ENCODE data around the gene MACF1.
"Not testable (repeated sequence)": the region's sequence is repeated elsewhere in the genome, so short reads cannot be mapped to it uniquely, and the experiment has no call there.

Gene MACF1

DNA sequence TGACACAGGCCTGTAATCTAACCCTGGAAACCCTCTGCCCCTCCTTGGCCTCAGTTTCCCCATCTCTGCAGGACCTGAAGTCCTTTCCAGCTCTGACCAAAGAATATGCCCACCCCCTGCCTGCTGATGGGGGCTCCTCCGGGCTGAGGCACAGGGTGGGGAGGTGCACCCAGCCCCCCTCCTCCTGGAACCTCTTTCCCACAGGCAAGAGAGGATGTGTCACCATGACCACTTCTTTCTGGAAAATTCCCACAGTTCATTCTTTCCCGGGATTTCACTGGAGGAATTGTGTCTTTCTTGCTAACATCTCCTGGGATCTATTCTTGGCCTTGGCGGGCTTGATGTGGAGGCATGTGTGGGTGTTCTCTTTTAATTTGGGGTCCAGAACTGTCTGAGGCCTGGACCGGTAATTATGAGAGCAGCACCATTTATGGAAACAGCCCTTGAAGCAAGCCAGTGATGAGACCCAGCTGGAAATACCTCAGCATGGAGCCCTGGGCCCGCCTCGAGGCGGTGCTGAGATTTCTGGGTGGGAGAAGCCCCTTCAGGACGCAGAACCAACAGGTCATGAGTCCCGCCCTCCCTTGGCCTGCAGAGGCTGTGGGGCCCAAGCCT lies 293.7 kb downstream of the MACF1 start:
- not testable (repeated sequence) for DNase-seq

DNA sequence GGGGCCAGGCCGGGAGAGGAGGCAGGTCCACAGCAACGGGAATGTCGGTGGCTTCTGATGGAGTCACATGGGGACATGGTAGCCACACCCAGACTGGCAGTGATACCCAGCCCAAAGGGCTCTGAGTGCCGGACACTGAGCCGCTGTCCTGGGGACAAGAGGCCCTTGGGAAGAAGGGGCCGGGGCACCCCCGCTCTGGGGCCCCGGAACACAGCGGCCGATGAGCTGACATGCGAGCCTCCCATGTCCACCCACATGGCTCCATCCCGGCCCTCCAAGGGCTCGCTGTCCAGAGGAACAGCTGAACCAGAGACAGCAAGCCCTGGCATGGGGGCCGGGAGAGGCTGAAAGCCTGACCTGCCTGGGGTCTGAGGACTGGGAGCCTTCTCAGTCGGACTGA lies 294.3 kb downstream of the MACF1 start:
- DNase-seq: not testable (repeated sequence)

DNA sequence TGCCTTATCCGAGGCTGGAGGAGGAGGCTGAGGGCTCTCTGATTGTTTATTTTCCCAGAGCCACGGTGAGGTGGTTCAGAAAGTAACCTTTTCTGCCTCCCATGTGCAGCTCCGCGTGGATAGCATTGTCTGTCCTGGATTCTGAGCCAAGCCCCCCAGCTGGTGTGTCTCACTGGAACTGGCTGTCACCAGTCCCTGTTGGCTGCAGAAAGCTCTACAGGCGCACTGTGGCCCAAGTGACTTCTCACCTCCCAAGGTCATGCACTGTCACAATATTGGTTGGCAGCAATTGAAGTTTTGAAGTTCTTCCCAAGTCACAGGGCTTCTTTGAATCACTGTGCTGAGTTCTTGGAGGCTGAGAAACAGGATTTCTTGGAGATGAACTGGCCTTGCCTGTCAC lies 295.2 kb downstream of the MACF1 start:
- DNase-seq: no peak

DNA sequence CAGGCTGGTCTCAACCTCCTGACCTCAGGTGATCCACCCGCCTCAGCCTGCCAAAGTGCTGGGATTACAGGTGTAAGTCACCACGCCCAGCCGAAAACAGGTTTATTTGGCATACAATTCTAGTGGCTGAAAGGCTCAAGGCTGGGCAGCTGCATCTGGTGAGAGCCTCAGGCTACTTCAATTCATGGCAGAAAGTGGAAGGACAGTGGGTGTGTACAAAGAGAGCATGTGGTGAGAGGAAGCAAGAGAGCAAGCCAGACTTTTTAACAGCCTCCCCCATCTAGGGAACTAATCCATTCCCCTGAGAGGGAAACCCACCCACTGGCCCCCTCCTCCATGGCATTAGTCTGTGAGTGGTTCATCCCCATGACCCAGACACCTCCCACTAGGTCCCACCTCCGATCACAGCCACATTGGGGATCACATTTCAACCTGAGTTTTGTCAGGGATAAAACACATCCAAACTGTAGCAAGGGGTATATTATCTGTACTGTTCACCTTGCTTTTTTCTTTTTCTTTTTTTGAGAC lies 296.4 kb downstream of the MACF1 start:
- no peak for DNase-seq

DNA sequence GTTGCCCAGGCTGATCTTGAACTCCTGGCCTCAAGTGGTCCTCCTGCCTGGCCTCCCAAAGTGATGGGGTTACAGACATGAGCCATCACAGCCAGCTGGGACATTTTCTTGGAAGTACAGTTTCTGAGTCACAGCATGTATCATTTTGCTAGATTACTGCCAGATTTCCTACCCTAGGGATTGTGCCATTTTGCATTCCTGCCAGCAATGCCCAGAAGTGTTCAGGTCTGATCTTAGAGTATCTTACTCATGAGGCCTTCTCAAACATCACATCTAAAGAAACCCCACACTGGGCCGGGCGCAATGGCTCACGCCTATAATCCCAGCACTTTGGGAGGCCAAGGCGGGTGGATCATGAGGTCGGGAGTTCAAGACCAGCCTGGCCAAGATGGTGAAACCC lies 297.2 kb downstream of the MACF1 start:
- no peak for DNase-seq

DNA sequence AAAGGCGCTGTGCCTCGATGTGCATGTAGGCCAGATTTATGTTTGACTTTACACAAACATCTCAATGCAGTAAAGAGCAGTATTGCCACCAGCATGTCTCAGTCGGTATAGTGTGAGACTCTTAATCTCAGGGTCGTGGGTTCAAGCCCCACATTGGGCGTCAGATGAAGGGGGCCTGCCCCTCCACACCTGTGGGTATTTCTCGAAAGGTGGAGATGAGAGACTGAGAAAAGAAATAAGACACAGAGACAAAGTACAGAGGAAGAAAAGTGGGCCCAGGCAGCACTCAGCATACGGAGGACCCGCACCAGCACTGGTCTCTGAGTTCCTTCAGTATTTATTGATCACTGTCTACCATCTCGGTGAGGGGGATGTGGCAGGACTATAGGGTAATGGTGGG lies 299.9 kb downstream of the MACF1 start:
- DNase-seq: not testable (repeated sequence)

DNA sequence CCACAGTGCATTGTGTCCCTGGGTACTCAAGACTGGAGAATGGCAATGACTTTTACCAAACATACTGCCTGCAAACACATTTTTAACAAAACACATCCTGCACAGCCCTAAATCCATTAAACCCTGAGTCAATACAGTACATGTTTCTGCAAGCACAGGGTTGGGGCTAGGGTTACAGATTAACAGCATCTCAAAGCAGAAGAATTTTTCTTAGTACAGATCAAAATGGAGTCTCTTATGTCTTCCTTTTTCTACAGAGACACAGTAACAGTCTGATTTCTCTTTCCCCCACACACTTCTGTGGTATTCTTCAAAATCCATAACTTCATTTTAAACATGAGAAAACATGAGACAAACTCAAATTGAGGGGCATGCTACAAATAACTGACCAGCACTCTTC lies 300.8 kb downstream of the MACF1 start:
- DNase-seq: no peak

DNA sequence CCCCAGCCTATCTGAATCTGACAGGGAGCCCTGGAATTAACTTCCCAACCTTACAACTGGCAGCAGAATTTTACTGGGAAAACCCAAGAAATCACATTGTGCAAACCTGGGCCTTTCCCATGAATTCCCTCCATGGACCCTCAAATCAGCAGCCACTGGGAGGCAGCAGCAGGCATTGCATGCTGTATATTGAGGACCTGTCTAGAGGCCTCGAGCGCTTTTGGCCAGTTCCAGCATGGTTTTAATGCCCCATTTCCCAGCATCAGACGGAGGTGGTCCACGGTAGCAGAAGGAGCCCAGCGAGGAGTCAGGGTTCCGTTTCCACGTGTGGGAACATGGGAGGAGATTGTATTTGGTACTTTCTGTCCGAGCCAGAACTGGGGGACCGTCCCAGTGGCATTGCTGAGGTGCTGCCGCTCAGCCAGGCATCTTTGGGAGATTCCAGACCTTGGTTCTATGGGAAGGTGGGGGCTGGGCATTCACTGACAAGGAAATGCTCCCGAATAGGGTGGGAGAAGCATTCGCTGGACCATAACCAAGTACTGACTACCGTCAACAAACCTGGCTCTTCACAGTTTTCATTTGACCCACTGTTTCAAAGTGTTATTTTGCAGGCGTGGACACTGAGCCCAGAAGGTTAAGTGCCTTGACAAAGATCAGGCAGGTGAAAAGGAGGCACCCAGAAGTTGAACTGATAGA lies 302.9 kb downstream of the MACF1 start:
- no peak for DNase-seq

DNA sequence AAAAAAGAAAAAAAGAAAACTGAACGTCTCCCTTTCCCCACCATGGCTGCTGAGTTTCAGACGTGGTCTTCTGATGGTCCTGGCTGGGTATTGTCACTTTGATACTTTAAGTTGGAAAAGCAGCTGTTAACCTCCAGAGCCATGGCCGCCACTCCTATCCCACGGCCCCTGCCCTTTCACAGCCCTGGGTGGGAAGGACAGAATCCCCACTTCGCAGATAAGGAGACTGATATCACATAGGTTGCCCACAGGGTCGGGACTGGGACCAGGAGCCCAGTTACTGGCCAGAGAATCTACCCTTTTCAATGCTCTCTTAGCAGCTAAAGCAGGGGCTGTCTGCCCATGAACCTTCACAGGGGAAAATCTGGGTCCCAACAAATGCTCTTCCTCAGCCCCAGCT lies 303.8 kb downstream of the MACF1 start:
- no peak for DNase-seq

DNA sequence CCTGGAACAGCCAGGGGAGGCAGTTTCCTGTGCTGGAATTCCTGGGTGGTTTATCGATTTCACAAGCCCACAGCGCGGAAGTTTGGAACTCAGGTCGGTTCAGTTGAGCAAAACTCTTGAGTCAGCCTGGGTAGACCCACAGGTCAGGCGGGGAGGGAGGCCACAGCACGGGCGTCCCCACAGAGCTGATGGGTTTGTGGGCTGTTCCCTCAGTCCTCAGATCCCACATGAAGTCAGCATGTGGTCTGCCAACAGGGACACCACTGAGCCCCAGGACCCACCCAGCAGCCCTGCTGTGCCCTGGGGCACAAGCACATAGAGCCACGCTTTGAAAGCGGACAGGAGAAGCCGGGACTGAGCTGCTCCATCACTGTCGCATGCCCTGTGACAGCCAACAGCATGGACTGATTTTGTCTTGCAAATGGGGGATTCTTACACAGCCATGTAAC lies 304.4 kb downstream of the MACF1 start:
- no peak for DNase-seq

DNA sequence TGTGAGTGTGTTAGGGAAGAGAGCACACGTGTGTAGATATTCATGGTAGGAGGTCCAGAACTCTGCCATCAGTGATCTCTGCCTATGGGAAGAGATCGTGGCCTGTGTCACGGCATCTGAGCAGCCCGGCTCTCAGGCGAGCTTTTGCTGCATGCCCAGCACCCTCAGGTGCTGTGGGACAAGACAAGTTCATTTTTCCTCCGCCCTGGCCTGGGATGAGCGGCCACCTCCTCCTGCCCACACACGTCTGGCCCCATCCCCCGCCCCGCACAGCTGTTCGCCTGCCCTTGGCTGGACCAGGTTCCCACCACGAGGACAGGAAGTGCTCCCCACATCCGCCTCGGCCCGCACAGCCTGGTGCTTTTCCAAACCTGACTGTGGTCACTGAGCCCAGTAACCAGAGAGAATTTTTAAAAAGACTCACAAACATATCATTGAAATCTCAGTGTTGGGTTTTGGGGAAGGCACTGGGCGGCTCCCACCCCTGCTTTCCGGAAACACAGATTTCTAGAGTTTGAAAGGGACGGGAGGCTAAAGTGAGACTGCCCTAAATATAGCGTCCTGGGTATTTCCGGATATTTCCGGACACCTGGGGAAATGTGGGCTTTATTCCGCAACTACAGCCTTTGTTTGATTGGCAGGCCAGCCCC lies 305.0 kb downstream of the MACF1 start:
- no peak for DNase-seq

DNA sequence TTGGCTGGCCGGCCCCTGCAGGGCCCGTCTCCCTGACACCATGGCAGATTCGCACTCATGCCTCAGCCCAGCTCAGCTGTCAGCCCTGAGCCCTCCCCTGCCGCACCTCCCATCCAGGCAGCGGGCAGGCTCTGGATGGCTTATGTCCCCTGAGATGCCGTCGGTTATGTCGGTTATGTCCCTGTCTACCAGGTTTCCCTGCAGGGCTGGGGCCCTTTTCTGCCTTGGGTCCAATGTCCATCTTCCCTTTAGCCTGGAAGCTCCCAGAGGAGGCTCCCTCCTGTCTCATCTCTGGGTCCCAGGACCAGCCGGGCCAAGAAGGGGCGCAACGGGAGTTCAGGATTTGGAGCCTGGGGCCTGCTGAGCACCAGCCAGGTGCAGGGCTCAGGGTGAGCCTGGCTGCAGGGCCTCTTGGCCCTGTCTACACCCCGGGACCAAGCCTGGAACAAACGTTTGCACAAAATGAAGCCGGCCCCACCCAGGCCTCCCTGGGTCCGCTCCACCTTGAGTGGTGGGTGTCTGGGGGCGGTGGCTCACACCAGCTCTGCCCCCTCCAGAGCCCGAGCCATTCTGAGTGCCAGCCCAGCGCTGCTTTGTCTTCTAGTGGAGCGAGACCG lies 306.2 kb downstream of the MACF1 start:
- not testable (repeated sequence) for DNase-seq

DNA sequence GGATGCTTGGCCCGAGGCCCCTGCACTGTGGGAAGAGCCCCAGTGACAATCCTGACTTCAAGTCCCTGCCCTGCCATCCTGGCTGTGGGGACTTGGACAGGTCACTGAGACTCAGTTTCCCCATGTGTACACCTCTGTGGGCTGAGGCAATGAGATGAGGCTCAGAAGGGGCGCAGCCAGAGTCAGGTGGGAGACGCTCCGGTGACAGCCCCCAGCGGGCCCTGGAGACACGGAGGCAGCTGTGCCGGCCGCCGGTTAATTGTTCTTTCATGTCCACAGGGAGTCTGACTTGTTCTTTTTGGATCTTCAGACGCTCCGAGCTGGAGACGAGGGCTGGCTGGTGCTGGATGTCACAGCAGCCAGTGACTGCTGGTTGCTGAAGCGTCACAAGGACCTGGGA lies 307.0 kb downstream of the MACF1 start:
- not testable (repeated sequence) for DNase-seq

DNA sequence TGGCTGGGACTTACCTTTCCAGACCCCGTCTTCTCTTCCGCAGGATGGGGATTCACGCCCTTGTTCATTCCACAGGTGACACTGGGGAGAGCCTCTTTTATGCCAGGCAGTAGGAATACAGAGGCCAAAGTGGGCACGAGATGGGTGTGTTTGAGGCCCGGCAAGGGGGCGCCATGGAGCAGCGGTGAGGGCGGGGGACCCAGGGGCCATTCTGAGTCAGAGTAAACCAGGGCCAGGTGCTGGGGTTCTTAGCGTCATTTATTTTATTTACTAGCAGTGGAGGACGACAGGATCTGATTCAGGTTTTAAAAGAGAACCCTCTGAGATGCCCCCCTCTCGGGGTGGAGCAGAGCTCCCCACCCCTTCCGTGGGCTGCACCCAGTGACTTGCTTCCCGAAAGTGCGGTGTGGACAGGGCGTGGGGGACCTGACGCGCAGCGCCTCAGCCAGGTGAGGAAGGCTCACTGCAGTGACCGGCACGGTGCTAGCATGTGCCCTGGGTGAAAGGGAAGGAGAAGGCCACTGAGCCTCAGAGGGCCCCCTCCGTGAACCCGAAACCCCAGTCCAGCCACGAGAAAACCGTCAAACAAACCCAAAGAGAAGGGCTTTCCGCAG lies 307.8 kb downstream of the MACF1 start:
- DNase-seq: not testable (repeated sequence)

DNA sequence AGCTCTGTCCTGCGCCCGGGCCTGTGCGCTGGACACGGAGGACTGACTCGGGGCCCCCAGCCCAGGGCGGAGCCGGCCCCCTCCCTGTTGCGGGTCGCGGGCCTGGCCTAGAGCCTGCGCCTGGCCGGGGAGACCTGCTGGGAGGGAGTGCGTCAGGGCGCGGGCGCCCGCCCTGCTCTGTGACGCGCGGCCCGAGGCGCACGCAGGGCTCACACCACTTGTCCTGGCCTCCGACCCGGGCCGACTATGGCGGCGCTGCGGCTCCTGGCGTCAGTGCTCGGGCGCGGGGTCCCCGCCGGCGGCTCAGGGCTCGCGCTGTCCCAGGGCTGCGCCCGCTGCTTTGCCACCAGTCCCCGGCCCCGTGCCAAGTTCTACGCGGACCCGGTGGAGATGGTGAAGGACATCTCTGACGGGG lies 310.2 kb downstream of the MACF1 start:
- DNase-seq: not testable (repeated sequence)

DNA sequence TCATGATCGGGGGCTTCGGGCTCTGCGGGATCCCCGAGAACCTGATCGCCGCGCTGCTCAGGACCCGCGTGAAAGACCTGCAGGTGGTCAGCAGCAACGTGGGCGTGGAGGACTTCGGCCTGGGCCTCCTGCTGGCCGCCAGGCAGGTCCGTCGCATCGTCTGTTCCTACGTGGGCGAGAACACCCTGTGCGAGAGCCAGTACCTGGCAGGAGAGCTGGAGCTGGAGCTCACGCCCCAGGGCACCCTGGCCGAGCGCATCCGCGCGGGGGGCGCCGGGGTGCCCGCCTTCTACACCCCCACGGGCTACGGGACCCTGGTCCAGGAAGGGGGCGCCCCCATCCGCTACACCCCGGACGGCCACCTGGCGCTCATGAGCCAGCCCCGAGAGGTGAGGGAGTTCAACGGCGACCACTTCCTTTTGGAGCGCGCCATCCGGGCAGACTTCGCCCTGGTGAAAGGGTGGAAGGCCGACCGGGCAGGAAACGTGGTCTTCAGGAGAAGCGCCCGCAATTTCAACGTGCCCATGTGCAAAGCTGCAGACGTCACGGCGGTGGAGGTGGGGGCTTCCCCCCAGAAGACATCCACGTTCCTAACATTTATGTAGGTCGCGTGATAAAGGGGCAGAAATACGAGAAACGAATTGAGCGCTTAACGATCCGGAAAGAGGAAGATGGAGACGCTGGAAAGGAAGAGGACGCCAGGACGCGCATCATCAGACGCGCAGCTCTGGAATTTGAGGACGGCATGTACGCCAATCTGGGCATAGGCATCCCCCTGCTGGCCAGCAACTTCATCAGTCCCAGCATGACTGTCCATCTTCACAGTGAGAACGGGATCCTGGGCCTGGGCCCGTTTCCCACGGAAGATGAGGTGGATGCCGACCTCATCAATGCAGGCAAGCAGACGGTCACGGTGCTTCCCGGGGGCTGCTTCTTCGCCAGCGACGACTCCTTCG lies 310.9 kb downstream of the MACF1 start:
- not testable (repeated sequence) for DNase-seq

DNA sequence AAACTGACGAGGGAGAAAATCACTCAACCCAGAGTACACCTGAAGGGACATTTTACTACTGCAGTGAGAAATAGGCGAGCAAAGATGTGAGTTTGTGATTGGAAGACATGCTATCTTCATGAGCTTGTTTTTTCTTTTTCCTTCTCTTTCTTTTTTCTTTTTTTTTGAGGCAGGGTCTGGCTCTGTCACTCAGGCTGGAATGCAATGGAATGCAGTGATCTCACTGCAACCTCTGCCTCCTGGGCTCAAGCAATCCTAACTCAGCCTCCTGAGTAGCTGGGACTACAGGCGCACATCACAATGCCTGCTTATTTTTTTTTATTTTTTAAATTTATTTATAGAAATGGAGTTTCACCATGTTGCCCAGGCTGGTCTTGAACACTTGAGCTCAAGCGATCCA lies 312.3 kb downstream of the MACF1 start:
- DNase-seq: not testable (repeated sequence)

DNA sequence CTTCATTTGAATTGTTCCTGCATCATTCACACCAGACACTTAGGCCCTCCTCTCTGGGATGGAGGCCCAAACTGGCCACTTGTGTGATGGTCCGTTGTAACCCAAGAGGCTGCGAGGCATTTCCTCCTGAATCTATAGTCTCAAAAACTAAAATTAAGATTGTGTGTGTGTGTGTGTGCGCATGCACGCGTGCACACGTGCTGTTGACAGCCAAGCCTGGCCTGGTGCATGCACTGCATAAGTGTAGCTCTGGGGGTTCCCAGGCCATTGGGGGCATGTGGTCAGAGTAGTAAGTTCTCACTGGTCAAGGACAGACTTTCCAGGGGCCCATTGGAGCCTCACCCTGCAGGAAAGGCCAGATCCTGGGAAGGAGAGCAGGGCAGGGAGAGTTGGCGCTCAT lies 313.4 kb downstream of the MACF1 start:
- DNase-seq: not testable (repeated sequence)

DNA sequence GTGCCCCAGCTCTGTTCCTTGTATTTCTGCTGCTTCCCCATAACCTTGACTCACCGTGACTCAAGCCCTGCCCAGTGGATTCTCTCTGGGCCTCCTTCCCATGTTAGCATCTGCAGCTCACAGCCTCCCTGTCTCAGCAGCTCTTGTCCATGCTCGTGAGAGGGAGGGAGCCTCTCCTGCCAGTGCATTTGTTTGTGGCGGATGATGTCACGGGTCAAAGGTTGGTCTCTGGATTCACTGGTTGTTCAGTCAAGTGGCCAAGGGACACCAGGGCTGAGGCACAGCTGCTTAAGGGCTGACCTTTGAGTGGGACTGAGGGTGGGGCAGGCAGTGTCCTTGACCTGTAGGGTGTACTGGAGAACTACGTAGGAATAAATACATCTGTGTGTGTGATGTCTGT lies 314.9 kb downstream of the MACF1 start:
- not testable (repeated sequence) for DNase-seq

DNA sequence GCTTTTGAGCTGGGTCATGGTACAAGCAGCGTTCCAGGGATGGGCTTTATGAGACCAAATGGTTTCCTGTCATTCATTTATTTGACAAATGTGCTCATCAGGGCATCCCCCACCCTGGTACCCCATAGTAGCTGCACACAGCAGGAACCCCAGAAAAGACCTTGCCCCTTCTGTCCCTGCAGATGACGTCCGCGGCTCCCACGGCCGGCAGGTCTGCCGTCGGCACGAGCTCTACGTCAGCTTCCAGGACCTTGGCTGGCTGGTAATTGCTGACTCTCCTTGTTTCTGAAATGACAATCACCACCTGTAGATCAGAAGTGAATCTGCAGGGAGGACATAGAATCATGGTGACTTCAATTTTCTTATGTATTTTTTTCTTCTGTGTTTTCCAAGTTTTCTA lies 317.7 kb downstream of the MACF1 start:
- DNase-seq: not testable (repeated sequence)

DNA sequence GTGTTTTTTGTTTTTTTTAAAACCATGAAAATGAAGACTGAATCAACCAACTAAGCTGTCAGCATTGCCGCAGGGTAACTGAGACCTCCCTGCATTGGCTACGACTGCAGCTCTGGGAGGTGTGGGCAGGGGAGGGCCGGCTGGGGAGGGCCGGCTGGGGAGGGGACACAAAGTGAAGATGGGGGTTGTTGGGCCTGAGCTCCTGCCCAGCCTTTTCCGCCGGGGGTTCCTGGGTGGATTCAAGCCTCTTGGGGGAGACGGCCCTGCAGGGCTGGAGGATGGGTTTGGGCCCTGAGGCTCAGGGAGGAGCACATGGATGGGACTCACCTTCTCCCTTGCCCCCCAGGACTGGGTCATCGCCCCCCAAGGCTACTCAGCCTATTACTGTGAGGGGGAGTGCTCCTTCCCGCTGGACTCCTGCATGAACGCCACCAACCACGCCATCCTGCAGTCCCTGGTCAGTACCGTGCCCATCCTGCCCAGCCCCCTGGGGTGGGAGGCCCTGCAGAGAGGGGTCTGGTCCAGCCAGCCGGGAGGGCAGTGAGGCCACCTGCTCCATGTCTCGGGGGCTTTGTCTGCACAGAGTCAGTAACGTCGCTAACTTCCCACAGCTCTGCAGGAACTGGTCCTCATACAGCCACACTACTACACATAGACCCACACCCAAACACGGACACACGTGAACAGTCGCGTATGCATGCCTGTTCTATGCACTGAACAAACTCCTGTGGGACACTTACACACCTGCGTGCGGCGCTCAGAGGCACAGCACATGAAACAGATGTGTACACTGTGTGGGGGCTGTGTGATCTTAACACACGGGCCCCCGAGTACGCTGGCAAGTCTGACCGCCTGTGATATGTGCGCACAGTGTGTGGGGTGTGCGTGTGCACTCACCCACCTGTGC lies 318.4 kb downstream of the MACF1 start:
- no peak for DNase-seq

All from bone marrow (tissue), 2 donors.